ENCODE results near the gene STXBP6.

The STXBP6 gene

GRCh38 chr14:25011095-25011494, 38.9 kb downstream of the STXBP6 start:
- DNase-seq: no peak

DNA sequence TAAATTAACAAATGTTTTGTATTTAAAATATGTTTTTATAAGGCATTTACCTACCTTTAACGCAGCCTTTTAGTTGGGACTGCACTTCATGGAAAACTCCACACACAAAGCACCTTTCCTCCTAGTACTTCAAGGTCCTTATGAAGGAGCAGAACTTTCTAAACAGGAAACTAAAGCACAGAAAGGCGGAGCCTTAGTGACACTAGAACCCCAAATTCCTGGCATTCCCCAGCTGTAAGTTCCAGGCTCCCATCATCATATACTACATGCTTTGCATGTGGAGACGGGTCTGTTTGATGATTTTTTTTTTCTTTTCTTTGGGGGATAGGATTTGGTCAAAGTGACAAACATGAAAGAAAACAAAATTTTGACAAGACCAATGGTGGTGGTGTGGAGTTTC, 39.5 kb downstream of the STXBP6 start:
- no peak for DNase-seq

- no peak for DNase-seq
Measured at GRCh38 chr14:25009891-25010290, 40.1 kb downstream of the STXBP6 start.

GRCh38 chr14:25007832-25008231, 42.1 kb downstream of the STXBP6 start:
- DNase-seq: no peak

- no peak for DNase-seq
Measured at GRCh38 chr14:25006961-25007795, 42.8 kb downstream of the STXBP6 start.

DNA sequence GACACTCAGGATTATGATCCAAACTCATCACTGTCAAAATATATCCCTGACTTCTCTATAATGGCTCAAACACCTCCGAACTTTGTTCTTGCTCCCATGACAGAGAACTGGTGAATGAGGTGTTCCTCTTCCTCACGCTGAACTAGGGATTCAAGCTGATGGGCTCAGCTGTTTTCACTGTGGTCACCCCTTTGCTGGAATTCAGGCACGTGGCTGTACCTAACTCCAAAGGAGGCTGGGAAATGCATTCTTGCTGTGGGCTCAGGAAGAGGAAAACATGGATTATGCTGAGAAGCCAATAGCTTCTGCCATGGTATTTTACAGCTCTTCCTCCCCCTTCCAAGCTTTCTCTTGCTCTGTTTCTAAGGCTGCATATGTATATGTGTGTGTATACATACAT, 43.9 kb downstream of the STXBP6 start:
- no peak for DNase-seq

- DNase-seq: no peak
Measured at GRCh38 chr14:25004389-25004809, 45.5 kb downstream of the STXBP6 start.

- DNase-seq: no peak
Measured at GRCh38 chr14:25003537-25003936, 46.4 kb downstream of the STXBP6 start.

GRCh38 chr14:25001601-25002000, 48.3 kb downstream of the STXBP6 start:
- no peak for DNase-seq

- no peak for DNase-seq
Measured at GRCh38 chr14:25001156-25001555, 48.8 kb downstream of the STXBP6 start.

DNA sequence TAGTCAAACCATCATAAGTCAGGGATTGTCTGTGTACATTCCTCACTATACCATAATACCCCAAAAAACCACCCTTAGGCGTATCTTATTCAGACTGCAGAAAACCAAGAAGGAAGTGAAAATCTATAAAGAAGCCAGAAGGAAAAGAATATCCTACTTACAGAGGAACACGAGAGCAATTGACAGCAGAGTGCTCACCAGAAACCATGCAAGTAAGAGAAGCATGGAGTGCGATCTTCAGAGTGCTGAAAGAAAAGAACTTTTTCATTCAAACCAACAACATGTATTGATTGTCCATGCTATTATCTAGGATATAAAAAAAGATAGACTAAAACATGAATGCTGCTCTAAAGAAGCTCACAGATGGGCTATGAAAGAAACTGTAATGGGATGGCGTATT, 50.8 kb downstream of the STXBP6 start:
- DNase-seq: no peak

DNA sequence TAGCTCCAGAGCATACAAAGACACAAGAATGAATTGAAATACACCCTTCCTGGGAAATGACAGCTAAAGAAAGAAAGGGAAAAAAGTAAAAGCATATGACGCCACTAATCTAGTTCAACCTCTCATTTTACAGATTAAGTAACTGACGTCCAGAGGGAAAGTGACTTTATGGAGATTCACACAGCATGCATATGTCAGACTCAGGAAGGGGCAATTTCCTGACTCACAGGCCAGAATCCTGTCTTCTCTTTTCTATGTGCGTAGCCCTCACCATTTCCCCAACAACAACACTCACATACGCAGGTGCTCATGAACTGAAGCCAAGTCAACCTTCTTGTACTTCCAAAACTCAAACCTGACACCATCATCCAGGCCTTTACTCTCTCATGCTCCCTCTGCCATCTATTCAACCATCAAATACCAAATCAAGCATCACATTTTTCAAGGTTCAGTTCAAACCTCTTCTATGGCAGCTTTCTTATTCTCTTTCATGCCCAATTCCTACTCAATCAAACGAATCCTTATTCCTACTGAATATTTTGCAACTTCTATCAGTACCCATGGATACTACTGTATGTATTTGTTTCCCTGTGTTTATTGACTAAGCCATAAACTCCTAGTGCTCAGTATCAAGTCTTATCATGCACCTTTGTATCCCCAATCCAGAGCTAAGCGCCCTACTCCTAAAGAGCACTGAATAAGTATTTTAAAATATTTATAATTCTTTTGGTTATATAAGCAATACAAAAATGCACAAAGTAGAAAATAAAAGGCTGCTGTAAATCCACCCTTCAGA, 52.8 kb downstream of the STXBP6 start:
- no peak for DNase-seq

GRCh38 chr14:24995016-24995415, 54.9 kb downstream of the STXBP6 start:
- no peak for DNase-seq

DNA sequence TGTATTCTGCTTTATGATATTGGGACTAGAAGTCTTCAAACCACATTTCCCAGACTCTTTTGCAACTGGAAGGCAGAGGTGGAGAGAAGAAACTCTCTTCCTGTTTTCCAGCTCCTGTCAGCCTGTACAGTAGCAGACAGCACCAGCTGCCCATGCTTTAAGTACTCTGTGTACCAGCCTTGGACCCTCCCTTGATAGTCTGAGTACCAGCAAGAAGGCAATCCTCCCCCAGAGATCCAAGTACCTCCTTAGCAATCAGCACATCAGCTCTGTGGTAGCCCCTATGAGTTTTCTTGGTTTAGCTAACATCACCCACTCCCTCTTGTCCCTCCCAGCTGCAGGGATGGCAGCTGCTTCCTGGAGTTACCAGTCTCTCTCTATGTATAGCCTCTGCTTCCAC, 56.3 kb downstream of the STXBP6 start:
- DNase-seq: no peak

- DNase-seq: no peak
Measured at GRCh38 chr14:24992624-24993360, 57.2 kb downstream of the STXBP6 start.

- no peak for DNase-seq
Measured at GRCh38 chr14:24991821-24992220, 58.1 kb downstream of the STXBP6 start.

GRCh38 chr14:24991288-24991687, 58.7 kb downstream of the STXBP6 start:
- no peak for DNase-seq

DNA sequence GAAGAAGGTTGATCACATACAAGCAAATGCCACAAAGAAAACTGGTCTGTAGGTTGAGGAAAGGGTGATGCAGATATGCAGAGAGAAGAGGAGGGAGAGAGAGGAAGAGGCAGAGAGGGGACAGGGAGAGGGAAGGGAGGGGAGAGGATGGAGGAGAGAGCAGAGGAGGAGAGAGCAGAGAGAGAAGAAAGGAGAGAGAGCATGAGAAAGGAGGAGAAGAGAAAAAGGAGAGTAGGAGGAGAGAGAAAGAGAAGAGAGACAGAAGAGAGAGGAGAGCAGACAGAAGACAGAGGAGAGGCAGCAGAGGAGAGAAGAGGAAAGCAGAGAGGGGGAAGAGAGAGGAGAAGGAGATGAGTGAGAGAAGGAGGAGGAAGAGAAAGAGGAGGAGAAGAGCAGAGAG, 59.2 kb downstream of the STXBP6 start:
- DNase-seq: no peak

GRCh38 chr14:24990050-24990449, 59.9 kb downstream of the STXBP6 start:
- no peak for DNase-seq

DNA sequence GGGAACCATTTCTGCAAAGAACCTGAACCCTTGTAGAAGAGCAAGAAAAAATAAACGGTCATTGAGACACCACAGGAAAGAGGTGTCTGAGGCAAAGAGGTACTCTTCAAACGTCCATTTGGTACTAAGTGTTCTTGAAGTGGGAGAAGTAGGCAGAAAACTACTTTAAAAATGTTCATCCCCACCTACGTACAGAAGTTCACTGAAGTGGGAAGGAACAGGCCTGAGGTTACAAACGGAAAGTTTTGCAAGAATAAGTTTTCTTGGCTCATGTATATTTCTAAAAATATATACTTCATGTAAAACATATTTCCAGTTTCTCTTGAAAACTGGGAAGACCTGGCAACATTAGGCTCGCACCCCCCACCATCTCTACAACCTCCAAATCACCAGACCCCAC, 61.2 kb downstream of the STXBP6 start:
- no peak for DNase-seq

DNA sequence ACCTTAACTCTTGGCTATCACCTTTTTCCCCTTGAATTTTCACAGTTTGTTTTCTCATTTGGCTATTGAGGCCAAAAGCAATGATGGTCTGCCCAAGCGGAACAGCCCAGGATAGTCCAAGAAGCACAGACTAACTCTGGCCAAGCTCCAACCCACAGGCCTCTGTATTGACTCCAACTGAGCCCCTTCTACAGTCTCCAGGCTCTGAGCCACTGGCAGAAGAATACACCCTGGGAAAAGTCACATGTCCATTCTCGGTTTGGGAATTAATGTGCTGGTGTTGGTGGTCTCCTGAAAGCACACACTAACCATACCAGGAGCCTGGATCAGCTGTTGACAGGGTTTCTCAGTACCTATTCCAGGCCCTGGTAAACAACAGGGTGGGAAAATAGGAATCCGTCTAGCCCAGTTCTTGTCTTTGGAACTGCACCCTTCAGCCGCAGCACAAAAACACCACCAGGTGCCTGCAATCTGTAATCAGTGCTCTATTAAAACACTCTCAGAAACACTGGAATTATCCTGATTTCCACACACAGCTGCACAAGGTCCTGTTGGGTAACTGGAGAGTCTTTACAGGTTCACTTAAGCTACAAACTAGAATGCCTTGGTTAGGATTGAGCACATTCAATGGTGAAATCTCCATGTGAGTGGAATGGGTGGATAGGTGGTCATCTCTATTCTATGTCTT, 63.6 kb downstream of the STXBP6 start:
- no peak for DNase-seq

DNA sequence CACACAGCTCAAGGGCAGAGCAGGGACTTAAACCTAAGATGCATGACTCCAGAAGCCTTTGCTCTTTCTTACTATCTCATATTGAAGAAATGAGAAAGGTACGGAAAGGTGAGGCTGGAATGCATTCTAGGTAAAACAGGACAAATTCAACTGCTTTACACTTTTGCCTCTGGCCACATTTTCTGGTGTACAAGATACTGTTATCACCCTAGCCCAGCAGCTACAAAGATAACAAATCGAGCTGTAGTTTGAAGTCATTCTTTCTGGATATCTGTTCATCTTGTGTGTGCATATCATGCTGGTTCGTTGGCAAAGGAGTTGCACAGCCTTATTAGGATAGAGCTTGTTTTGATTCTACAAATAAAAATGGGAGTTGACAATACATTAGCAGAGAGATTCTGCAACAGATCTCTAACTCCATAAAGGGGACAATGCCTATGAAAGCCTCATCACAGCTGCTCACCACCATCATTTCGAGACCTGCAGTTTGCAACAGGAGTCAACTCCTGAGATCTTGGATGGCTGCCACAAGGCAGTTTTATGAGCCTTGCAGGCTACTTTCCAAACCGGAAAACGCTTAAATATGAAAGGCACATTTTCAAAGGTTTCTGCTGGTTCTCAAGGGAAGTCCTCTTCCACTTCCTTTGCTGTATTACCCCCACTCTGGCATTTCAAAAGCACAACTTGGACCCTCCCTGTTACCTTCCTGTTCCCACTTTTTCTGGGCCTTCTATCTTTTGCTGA, 64.9 kb downstream of the STXBP6 start:
- DNase-seq: no peak
